Measurements from ENCODE around the gene KLHL29.

The KLHL29 gene

DNA sequence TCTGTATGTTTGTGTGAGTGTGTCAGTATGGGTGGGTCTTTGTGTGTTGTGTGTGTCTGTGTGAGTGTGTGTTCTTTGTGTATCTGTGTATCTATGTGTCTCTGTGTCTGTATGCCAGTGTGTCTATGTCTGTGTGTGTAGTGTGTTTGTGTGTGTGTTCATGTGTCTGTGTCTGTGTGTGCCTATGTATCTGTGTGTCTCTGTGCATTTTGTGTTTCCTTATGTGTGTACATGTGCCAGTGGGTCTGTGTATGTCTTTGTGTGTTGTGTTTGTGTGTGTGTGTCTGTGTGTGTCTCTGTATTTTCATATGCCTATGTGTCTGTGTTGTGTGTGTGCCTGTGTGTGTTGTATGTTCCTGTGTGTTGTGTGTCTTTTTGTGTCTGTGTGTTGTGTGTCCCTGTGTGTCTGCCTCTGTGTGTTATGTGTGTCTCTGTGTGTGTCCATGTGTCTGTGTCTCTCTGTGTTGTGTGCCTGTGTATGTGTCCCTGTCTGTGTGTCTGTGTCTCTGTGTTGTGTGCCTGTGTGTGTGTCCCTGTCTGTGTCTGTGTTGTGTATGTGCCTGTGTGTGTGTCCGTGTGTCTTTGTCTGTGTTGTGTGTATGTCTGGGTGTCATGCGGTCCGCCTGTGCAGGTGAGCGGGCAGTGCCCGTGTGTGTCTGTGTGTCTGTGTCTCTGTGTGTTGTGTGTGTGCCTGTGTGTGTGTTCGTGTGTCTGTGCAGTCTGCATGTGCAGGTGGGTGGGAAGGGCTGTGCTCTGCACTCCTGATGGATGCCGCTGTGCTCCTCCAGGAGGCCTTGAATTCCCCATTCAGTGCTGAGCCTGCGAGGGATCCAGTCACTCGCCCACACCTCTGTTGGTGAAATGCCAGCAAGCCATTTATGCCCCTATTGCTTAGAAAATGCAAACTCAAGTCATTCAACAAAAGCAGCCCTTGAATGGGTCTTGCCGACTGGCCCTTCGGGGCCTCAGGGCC lies 37.4 kb downstream of the KLHL29 start:
- DNase-seq (ENCODE audit: low read depth in 2 of 2) = no peak

DNA sequence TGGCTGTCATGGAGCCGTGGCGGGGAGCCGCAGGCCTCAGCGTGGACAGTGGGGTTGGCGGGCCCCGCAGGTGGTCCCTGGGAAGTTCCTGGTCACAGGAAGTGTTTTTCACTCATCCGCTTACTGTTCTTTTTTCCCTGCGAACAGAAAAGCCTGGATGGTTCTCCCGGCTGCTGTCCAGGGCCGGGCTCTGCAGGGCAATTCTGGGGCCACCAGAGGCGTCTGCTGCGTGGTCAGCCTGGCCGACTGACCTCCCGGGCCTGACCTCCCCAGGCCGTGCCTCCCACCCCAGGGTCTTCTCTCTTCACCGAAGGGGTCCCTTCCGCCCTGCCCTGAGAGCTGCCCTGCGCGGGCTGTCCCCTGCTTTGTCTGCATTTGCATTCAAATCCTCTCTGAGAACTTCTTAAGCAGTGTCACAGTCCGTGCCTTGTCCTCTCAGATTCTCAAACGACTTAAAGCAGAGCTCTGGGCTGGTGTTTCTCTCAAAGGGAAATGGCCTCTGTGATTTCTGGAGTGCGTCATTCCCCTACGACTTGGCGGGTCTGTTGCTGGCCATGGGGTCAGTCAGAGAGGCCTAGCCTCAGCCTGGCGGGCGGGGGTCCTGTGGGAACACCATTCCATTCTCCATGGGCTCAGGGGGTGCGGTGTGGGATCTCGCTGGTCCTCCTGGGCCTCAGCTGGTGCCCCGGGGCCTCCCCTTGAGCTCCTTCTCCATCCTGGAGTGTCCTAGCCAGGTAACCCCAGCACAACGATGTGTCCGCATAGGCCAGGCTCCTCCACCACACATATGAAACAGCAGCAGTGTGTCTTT lies 38.3 kb downstream of the KLHL29 start:
- no peak for DNase-seq (ENCODE audit: low read depth in 2 of 2)

DNA sequence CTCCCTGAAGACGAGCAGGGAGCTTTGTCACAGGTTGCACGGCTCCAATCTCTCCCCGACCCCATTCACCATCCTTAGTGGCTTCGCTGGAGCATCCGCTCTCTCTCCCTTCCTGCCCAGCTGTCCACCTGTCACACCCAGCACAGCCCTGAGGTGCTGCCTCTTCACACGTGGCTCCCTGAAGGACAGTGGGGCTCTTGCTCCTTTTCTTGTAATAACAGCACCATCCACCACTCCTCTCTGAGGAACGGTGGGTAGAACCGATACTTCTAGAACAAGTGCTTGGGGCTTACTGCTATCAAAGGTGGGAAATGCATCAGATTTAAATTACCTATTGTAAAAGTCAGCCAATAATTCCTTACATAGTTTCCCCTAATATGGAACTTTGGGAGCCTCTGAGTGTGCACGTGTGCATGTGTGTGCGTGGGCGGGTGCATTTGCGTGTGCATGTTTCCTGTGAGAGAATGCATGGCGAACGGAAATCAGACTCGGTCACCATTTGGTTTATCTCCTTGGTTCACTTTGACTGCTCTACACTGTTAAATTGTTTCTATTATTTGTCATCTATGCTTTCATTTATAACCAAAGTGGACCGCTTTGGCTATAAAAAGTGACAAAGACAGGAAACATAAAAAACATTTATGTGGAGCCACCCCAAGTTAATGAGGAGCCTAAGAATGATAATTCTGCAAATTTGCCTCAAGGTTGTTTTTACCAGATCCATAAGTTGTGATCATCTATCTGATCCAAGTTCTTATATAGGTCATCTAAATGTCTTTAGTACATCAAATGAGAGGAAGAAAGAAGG lies 39.1 kb downstream of the KLHL29 start:
- no peak for DNase-seq (ENCODE audit: low read depth in 2 of 2)

DNA sequence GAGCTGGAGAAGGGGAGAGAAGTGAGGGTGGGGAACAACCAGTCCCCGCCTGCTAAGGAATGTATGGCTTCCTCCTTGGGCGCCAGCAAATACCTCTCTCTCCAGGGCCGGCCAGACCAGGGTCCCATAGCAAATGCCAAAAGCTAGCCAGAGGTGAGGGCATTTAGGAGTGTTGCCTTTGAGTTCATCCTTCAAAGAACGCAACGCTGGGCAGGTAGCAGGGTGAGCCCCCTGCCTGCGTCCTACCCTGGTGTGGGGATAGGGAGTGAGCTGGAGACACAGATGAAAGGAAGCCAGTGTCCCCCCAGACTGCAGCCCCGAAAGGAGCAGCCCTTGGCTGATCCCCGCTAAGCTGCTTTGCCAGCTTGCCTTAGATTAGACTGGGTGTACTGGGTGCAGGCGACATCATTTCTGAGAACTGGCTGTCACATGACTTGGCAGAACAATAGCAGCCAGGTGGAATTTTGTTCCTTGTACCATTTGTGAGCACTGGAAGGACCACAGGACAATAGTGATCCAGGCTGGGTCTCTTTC lies 40.4 kb downstream of the KLHL29 start:
- DNase-seq (ENCODE audit: low read depth in 2 of 2) = no peak

DNA sequence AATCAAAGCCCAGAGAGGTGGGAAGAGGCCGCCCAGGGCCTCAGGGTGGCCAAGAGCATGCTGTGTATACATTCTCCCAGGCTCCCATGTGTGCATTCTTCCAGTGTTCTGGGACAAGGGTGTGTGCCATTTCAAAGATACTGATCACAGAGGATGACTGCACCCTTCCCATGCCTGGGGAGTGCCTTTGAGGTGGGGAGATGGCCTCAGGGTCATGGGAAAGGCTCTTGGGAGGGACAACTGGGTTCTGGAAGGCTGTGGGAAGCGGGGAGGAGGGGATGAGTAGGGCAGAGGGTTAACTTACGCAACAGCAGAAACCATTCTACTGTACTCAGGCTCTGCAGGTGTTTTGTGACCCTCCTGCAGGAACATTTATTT lies 40.9 kb downstream of the KLHL29 start:
- DNase-seq (ENCODE audit: low read depth in 2 of 2) = no peak

DNA sequence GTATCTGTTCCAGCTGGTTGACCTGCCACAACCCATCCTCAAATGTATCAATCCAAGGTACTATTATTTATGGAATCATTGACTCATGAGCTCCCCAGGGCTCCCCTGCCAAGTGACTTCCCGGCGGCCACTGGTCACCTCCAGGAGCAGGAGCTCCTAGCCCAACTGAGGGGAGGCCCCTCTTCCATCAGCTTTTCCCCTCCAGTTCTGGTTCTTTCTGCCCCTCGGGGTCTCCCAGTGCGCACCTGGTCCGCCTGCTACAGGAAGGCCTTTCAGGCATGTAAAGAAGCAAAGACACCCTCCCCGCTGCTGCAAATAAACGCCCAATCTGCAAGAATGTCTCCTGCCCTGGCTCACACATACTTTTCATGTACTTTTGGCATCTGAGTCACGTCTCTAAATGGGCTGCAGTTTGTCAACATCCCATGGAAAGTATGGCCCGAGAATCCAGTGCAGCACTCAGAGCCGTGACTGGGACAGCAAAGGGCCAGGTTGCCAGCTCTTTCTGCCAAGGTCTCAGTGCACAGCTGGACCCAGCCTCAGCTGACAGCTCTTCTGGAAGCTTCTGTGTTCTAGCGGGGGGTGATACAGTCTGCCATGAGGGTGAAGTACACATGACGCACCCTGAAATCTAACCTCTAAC lies 41.4 kb downstream of the KLHL29 start:
- no peak for DNase-seq (ENCODE audit: low read depth in 2 of 2)

DNA sequence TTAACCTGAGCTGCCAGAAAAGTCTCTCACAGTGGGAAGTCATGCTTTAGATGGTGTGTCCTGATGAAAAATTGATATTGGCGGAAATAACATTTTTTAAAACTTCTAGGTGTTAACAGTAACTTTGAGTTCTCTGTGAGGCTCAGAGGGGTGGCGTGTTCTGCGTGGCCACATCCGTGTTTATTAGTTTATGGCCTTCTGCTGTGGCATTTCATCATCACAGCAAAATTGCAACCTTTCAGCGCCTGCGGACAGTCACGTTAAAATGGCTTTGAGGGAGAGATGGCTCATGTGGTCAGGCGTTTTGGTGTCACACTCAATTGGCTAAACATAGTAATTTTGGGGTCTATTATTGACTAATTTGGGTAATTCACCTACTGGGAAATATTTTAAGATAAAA lies 42.4 kb downstream of the KLHL29 start:
- DNase-seq (ENCODE audit: low read depth in 2 of 2) = no peak

DNA sequence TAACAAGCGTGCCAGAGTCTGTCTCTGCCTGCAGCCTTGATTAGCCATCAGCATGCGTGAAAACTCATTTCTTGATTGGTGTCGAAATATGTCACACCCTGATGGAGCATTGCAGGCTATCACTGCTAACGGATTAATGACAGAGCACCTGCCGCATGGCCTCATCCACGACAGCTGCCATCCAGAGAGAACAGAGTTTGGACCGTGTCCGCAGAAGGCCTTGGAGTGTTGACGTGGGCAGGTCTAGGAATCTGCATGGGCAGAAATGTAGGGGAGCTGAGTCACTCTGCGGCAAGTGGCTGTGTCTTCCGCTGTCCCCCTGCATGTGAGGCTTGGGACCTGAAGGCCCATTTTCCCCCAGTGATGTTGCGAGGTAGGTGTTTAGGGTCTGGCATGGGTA lies 43.0 kb downstream of the KLHL29 start:
- no peak for DNase-seq (ENCODE audit: low read depth in 2 of 2)

DNA sequence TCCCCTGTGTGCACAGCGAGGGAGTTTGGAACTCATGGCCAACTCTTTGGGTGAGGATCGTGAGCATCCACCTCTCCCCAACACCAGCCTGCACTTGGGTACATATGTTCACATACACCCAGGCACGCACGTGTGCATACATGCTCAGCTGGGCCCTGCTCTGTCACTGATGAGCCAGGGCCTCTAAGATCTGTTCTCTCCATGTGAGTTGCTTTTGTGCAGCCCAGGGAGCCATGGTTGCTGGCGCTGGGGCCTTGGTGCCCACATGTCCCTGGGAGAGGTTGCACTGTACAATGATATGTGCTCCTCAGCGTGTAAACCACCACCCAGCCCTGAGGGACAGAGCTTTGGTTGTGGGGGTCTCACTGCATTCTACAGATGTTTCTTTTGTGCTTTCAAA lies 44.1 kb downstream of the KLHL29 start:
- DNase-seq (ENCODE audit: low read depth in 2 of 2) = no peak

DNA sequence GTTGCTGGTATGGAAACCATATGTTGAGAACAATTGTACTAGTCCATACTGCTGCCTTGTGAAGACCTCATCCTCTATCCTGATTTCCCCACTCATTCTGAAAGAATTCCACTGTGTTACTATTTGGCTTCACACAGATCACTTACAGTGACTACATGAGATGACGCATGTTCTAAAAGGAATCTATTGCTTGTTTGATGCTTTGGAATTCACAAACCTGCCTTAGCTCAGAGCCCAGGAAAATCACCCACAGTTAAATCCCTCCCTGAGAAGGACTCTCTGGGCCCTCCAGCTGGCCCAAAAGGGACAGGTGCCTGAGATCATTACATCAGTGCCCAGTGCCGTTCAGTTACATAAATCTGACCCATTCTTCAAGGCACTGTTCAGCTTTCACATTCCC lies 45.3 kb downstream of the KLHL29 start:
- no peak for DNase-seq (ENCODE audit: low read depth in 2 of 2)

DNA sequence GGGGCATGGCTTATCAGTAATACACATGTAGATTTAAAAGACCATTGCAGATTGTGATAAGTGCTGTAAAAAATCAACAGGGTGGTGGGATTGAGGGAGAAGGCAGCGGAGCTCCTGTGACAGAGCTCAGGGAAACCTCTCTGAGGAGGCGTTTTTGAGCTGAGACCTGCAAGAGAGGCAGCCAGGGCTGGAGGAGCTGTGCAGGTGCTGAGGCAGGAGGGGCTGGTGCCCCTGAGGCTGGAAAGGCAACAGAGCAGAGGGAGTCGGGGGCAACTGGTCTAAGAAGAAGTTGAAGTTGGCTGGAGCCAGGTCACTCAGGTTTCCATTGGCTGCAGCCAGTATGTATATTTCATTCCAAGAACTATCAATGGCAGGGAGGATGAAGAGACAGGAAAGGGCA lies 47.6 kb downstream of the KLHL29 start:
- DNase-seq (ENCODE audit: low read depth in 2 of 2) = no peak

DNA sequence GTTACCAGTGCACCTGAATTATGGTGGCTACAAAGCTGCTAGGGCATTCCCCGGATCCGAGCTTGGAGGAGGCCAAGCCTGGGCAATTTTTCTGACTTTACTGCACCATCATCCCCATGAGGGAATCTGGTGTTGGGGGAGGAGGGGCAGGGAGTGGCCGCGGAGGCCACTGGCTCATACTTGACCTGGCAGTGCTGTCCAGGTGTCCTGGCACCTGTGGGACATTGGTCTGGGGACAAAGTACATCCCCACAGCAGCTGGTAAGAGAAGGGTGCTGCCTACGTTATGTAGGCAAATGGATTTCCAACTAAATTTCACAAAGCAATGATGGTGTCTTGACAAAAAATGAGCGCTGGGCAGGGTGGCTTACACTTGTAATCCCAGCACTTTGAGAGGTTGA lies 48.3 kb downstream of the KLHL29 start:
- no peak for DNase-seq (ENCODE audit: low read depth in 2 of 2)

DNA sequence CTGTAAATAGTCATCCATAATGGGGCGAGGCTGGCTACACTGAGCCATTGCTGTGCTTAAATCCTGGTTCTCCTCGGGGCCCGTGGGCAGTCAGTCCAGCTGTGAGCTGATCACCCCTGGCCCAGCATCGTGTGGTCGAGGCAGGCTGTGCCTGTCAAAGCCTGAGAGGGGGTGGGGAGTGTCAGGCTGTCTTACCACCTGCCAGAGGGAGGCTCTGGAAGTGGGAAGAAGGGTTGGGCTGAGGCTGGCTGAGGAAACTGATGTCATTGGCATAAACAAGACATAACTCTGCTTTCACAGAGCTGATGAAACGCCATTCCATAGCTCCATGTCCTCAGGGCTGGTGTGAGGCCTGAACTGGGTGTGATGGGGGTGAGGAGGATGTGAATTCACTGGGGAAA lies 49.7 kb downstream of the KLHL29 start:
- no peak for DNase-seq (ENCODE audit: low read depth in 2 of 2)

DNA sequence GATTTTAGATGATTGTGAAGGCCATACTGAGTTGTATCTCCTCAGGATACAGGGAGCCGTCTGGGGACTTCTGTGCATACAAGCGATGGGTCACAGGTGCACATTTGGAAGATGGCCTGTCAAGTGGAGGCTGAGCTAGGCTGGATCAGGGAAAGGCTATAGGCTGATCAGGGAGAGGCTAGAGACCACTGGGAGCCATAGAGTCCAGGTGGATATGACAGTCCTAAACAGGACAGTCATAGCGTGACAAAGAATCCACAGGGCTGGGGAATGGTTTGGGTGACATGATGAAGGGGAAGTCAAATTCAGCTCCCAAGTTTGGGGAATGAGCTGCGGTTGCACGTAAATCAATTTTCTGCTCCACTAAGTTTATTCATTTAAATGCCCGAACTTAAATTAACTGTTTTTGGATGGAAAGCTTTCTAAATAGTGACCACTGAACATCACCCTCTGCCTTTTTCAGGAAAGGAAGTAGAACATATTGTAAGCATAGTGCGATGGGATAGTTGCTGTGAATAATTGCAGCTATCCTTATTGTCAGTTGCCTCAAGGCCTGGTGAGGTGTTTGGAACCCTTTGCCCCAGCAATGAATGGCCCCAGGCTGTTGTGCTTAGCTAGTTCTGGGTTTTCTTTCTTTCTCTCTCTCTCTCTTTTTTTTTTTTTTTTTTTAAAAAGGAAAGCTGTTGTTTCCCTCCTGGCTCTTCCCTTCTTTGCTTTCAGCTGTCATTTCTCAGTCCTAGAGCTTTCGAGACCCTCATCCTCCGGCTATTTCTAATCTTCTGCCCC lies 50.5 kb downstream of the KLHL29 start:
- DNase-seq (ENCODE audit: low read depth in 2 of 2) = no peak

DNA sequence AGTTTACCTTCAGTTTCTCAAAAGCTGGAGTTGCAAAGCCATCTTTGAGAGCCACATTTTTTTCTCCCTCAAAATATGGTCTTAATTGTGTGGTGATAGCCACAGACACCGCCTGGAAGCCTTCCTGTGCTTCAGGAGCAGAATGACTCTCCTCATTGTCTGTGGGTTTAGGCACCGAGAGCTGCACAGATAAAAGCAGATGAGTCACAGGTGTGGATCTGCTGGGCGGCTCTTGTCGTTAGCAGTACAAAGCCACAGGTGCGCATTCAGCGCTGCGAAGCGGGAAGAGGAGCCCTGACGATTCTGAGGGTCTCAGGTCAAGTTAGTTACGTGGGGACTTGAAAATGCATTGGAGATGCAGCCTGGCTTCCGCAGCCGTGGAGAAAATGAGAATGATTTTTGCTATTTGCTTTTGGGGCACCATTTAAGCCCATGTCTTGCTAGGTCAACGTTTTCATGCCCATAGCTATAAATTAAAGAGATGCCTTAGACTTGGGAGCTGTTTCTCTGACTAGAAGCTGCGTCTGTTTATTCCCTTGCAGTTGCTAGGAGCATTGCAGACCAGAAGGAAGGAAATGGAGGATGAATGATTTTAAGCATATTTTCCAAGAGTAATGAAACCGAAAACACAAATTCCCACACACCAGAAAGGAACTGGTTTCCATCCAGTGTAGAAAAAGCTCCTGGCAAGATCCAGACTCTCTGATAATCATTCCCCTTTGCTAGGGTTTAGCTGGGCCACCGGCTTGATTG lies 51.5 kb downstream of the KLHL29 start:
- peak in 1 of 2 donors; percentile 18 for DNase-seq (ENCODE audit: low read depth in 2 of 2)

DNA sequence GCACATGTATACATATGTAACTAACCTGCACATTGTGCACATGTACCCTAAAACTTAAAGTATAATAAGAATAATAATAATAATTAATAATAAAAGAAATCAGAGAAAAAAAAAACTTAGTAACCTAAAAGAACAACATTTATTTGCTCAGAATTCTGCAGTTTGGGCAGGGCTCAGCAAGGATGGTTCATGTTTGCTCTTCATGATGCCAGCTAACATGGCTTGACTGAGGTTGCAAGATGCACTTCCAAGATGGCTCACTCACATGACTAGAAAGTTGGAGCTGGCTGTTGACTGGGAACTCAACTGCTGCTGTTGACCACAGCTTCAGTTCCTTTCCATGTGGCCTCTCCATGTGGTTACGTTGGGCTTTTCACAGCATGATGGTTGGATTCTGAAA lies 56.4 kb downstream of the KLHL29 start:
- DNase-seq (ENCODE audit: low read depth in 2 of 2) = no peak

DNA sequence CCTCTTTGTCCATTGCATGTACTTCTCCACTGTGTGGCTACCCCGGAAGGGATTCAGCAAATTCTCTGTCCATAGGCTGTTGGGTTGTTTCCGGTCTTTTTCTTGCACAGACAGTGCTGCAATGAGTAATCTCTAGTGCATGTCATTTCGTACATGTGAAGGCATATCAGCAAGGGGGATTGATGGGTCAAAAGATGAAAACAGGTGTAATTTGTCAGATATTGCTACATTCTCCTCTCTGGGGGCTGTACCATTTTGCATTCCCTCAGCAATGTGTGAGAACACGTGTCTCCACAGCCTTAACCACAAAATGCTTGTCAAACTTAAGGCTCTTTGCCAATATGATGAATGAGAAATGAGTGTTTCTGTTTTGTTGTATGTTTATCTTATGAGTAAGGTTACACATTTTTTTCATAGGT lies 60.5 kb downstream of the KLHL29 start:
- no peak for DNase-seq (ENCODE audit: low read depth in 2 of 2)

DNA sequence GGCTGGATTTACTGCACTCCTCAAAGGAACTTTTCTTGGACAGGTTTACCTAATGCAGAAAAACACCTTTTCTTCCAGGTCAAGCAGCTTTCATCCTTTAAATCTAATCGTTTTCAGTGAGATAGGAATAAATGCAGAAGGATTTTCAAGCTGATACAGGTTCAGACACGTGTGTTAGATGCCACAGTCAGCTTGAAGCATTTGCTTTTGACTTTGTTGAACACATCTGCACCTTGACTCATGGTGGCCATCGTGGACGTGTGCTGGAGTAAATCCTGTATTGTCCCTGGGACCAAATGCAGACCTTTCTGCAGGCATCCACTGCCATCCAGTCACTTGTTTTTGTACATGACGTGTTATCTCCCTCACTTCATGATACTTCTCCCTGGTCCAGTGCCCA lies 61.9 kb downstream of the KLHL29 start:
- DNase-seq (ENCODE audit: low read depth in 2 of 2) = no peak

DNA sequence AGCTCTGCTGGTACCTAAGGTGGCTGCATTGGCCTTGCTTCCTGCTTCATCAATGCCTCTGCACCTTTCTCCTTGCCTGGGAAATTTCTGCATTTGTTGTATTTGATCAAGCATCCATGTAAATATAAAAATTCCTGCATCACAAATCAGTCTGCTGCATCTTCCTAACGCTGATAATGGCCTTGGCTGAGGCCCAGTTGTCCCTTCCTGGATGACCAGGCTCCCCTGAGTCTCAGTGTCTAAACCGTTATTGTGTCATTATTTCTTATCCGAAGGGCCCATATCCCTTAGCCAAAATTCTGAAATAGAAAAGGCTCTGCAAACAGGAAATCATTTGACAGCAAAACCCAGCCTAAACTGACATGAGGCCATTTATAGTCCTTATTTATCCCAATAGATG lies 62.4 kb downstream of the KLHL29 start:
- no peak for DNase-seq (ENCODE audit: low read depth in 2 of 2)

DNA sequence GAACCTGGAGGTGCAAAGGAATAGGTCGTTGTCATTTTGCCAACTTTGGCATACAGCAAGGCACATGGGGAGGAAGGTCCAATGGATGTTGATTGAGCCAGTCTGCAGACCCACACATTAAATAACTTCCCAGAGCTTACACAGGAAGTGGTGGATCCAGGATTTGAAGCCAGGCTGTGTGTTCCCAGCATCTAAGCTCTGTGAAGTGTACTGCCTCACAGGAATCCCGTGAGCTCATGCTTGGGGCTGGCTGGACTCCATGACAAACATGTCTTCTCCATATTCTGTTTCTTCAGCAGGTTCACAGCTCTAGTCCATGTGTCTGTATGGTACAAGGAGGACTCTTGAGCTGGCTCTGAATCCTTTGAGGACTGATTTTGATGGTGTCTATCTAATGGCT lies 63.9 kb downstream of the KLHL29 start:
- DNase-seq (ENCODE audit: low read depth in 2 of 2) = no peak
